DOHH2 (cell line): ENCODE results near the gene SLC13A4.

Experiments
- CTCF ChIP-seq: fragments of 200-600 bp; sonication (generic); IDR thresholded peaks from one replicate; pipeline ENCODE4 v1.5.1; 2014; ENCODE audit warnings: antibody characterized with exemption, mild to moderate bottlenecking, low read depth, low read length; ENCODE audit not compliant: poor library complexity, severe bottlenecking
- EZH2phosphoT487 ChIP-seq: fragments of 200-600 bp; sonication (generic); IDR thresholded peaks from 2 replicates; pipeline ENCODE4 v1.6.1; 2017; ENCODE audit warnings: borderline replicate concordance, mild to moderate bottlenecking, antibody characterized with exemption, low read length, moderate library complexity, mixed read lengths

DNA sequence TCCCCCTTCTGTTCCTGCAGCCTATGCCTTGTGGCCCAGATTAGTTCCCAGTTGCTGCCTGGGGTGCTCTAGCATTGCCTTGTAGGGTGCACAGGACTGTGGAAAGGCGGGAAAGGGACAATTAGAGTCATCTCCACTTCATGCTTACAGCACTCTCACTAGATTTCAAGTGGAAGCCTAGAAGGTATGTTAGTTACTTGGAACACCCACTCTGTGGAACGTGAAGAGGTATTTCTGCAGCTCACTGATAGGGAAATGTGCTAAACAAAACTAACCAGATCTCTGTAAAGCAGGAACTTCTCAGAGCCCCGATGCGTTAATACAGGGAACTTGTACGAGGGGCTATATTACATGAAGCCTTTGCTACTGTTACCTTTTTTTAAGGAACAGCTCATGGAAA, 46.2 kb downstream of the SLC13A4 start:
- TF ChIP-seq CTCF (no peak), EZH2phosphoT487 (no peak)
